Measurements from ENCODE around the gene CUBN. TPM values are rescaled to one million over a fixed set of nuclear protein-coding genes. Genes with fewer than 3 reads are reported as not detected.

Gene CUBN
- total RNA-seq, 1 donor from 2014 or later: 2.0 TPM

GRCh38 chr10:16792675-16793074, 336.9 kb downstream of the CUBN start:
- no peak for DNase-seq (ENCODE audit: low read depth, low spot score)

- no peak for DNase-seq (ENCODE audit: low read depth, low spot score)
Observed at GRCh38 chr10:16789765-16790164, 339.8 kb downstream of the CUBN start.

GRCh38 chr10:16789261-16789660, 340.4 kb downstream of the CUBN start:
- no peak for DNase-seq (ENCODE audit: low read depth, low spot score)

GRCh38 chr10:16788778-16789177, 340.8 kb downstream of the CUBN start:
- no peak for DNase-seq (ENCODE audit: low read depth, low spot score)

GRCh38 chr10:16788125-16788524, 341.5 kb downstream of the CUBN start:
- DNase-seq (ENCODE audit: low read depth, low spot score): no peak

GRCh38 chr10:16787361-16787791, 342.2 kb downstream of the CUBN start:
- no peak for DNase-seq (ENCODE audit: low read depth, low spot score)

GRCh38 chr10:16780338-16780880, 349.2 kb downstream of the CUBN start:
- DNase-seq (ENCODE audit: low read depth, low spot score): no peak

- DNase-seq (ENCODE audit: low read depth, low spot score): no peak
Observed at GRCh38 chr10:16779384-16779915, 350.2 kb downstream of the CUBN start.

- peak; percentile 93 for DNase-seq (ENCODE audit: low read depth, low spot score)
Observed at GRCh38 chr10:16777473-16778370, 351.9 kb downstream of the CUBN start.

GRCh38 chr10:16776896-16777295, 352.7 kb downstream of the CUBN start:
- peak; percentile 35 for DNase-seq (ENCODE audit: low read depth, low spot score)

Other genes with a start within 250 kb of the CUBN start
- gene TRDMT1, start 71.9 kb upstream of the CUBN start, total RNA-seq: 4.9 and 6.7 TPM in 2 replicates
- gene VIM, start 98.4 kb upstream of the CUBN start, total RNA-seq: 5,223 and 8,926 TPM in 2 replicates

Measured in pulmonary artery endothelial cell (primary cell).